Osteoblast (primary cell): ENCODE measurements around the gene DSCAML1. TPM values are rescaled to one million over a fixed set of nuclear protein-coding genes. Genes with fewer than 3 reads are reported as not detected.

Source experiments
- DNase-seq: peaks from one replicate; pipeline ENCODE4 v3.0.0; 2011; ENCODE audit warnings: low spot score, mixed read lengths; ENCODE audit not compliant: insufficient read length; ENCODE audit errors: missing footprints
- H2AFZ ChIP-seq: 2 replicates; pipeline ENCODE4 v1.6.0; 2011; ENCODE audit warnings: mild to moderate bottlenecking, low read length
- H3K27ac ChIP-seq: 2 replicates; pipeline ENCODE4 v1.5.1; 2011; ENCODE audit warnings: mild to moderate bottlenecking, low read depth, low read length, moderate library complexity
- H3K27me3 ChIP-seq: 2 replicates; pipeline ENCODE4 v1.6.0; 2012; ENCODE audit warnings: mild to moderate bottlenecking, control low read depth, inconsistent platforms, low read length, moderate library complexity; ENCODE audit not compliant: insufficient read depth
- H3K36me3 ChIP-seq: 2 replicates; pipeline ENCODE4 v1.5.1; 2011; ENCODE audit warnings: mild to moderate bottlenecking, low read length, control low read depth, moderate library complexity; ENCODE audit not compliant: insufficient read depth
- H3K4me1 ChIP-seq: 2 replicates; pipeline ENCODE4 v1.5.1; 2011; ENCODE audit warnings: mild to moderate bottlenecking, low read length, control low read depth, moderate library complexity; ENCODE audit not compliant: insufficient read depth
- H3K4me2 ChIP-seq: 2 replicates; pipeline ENCODE4 v1.6.0; 2011; ENCODE audit warnings: mild to moderate bottlenecking, low read length; ENCODE audit not compliant: insufficient read depth
- H3K4me3 ChIP-seq: fragments of 200-600 bp; sonication (generic); 3 replicates; pipeline ENCODE4 v1.5.1; 2012; ENCODE audit warnings: mild to moderate bottlenecking, low read length, inconsistent platforms; ENCODE audit not compliant: insufficient read depth
- H3K79me2 ChIP-seq: 2 replicates; pipeline ENCODE4 v1.6.0; 2012; ENCODE audit warnings: mild to moderate bottlenecking, low read length, control low read depth, inconsistent platforms; ENCODE audit not compliant: insufficient read depth
- H3K9me3 ChIP-seq: 2 replicates; pipeline ENCODE4 v1.5.1; 2011; ENCODE audit warnings: low read depth, low read length, control low read depth
- H4K20me1 ChIP-seq: 2 replicates; pipeline ENCODE4 v1.6.0; 2012; ENCODE audit warnings: mild to moderate bottlenecking, low read length, control low read depth; ENCODE audit not compliant: insufficient read depth
- total RNA-seq: library from RNA; depleted of rRNA; stranded (reverse); fragments of >200 nt; gene quantifications from 2 replicates; pipeline ENCODE4 v1.2.3, GENCODE V29; 2012
- TF ChIP-seq, protein P1 (sequence below): IDR thresholded peaks from 2 replicates; pipeline ENCODE4 v1.5.1; 2011; ENCODE audit warnings: mild to moderate bottlenecking, low read depth, low read length, moderate library complexity; ENCODE audit errors: extremely low read depth

DSCAML1 gene
- total RNA-seq, 1 donor: not detected

DNA sequence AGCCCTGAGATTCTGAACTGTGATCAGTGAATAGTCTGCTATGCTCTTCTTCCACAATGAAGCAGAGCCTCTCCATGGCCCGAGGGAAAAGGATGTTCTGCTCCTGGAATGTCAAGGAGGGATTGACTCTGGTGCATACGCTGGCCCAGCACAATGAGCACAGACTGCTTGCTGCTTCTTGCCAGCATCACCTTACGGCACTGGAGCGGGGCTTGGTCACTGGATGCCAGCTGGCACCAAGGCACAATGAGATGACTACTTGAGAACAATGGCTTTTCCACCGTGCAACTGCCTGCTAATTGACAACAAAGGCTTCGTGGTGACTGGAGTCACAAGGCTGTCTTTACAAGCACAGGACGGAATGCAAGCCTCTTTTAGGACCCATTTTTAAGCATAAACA, 139.2 kb downstream of the DSCAML1 start:
- Histone ChIP-seq H3K36me3 (no peaks in the 10 kb centered on the region), H3K4me1 (no peaks in the 10 kb centered on the region), H3K79me2 (no peaks in the 10 kb centered on the region), H3K27me3 (peaks cover 6% of the 10 kb centered on the region), H3K4me3 (no peak overlapping the region), H3K9me3 (no peaks in the 10 kb centered on the region), H2AFZ (no peak overlapping the region), H3K4me2 (no peak overlapping the region), H4K20me1 (no peaks in the 10 kb centered on the region), H3K27ac (no peak overlapping the region)
- DNase-seq: no peak
- TF ChIP-seq, protein P1, sequence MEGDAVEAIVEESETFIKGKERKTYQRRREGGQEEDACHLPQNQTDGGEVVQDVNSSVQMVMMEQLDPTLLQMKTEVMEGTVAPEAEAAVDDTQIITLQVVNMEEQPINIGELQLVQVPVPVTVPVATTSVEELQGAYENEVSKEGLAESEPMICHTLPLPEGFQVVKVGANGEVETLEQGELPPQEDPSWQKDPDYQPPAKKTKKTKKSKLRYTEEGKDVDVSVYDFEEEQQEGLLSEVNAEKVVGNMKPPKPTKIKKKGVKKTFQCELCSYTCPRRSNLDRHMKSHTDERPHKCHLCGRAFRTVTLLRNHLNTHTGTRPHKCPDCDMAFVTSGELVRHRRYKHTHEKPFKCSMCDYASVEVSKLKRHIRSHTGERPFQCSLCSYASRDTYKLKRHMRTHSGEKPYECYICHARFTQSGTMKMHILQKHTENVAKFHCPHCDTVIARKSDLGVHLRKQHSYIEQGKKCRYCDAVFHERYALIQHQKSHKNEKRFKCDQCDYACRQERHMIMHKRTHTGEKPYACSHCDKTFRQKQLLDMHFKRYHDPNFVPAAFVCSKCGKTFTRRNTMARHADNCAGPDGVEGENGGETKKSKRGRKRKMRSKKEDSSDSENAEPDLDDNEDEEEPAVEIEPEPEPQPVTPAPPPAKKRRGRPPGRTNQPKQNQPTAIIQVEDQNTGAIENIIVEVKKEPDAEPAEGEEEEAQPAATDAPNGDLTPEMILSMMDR: no peak

DNA sequence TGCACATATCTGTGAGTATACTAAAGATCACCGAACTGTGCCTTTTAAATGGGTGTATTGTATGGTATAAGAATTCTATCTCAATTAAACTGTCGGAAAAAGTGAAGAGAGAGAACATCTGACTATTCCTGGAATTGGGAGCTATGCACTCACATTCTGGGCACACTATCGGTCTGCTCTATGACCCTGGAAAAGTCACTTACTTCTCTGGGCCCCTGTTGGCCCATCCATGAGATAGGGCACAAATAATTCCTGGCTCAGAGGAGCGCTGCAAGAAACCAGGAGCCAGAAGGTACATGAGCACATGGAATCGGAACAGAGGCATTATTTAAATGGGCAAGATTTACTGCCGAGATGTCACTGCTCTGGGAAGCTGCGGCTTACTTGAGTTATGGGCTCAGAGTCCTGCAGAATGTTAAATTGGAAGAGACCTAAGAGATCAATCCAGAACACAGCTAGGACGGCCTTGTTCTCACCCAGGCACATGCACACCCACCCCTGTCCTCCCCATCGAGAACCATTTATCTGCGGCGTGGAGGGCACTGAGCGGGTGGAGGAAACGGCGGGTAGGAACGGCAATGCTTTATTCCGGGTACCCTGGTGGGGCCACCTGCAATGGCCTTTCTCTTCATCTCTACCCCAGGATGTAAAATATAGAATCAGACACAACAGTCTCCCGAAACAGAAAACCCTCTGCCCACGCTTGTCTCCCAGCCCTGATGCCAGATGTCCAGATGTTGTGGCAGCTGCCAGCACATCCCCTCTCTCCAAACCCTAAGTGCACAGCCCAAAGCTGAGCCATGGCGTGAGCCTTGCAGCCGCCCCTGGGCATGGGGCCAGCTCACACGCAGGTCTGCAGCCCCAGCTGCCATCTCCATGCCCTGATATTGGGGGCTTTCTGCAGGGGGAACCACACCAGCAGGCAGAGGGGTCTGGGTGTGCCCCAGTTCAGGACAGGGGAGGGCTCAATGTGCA, 142.4 kb downstream of the DSCAML1 start:
- Histone ChIP-seq H3K4me2 (no peak overlapping the region), H3K4me1 (no peaks in the 10 kb centered on the region), H4K20me1 (no peaks in the 10 kb centered on the region), H3K27ac (no peak overlapping the region), H3K79me2 (no peaks in the 10 kb centered on the region), H3K36me3 (no peaks in the 10 kb centered on the region), H3K4me3 (no peak overlapping the region), H3K27me3 (peaks cover 6% of the 10 kb centered on the region), H3K9me3 (no peaks in the 10 kb centered on the region), H2AFZ (no peak overlapping the region)
- TF ChIP-seq, protein P1: no peak
- DNase-seq: no peak

GRCh38 chr11:117652521-117652920, 144.5 kb downstream of the DSCAML1 start:
- no peak for DNase-seq
- Histone ChIP-seq H4K20me1 (no peaks in the 10 kb centered on the region), H3K9me3 (no peaks in the 10 kb centered on the region), H3K36me3 (no peaks in the 10 kb centered on the region), H2AFZ (no peak overlapping the region), H3K79me2 (no peaks in the 10 kb centered on the region), H3K27ac (no peak overlapping the region), H3K4me1 (no peaks in the 10 kb centered on the region), H3K4me2 (no peak overlapping the region), H3K27me3 (no peaks in the 10 kb centered on the region), H3K4me3 (no peak overlapping the region)
- TF ChIP-seq, protein P1: no peak

- H3K9me3 ChIP-seq: no peaks in the 10 kb centered on the region
- no peak overlapping the region for H3K27ac ChIP-seq
- no peak overlapping the region for H2AFZ ChIP-seq
- H3K4me3 ChIP-seq: no peak overlapping the region
- no peak overlapping the region for H3K4me2 ChIP-seq
- no peaks in the 10 kb centered on the region for H3K79me2 ChIP-seq
- TF ChIP-seq, protein P1: no peak
- no peaks in the 10 kb centered on the region for H3K4me1 ChIP-seq
- DNase-seq: peak; percentile 77
- H3K27me3 ChIP-seq: no peaks in the 10 kb centered on the region
- H3K36me3 ChIP-seq: no peaks in the 10 kb centered on the region
- H4K20me1 ChIP-seq: no peaks in the 10 kb centered on the region
These were observed 147.5 kb downstream of the DSCAML1 start for GRCh38 chr11:117649296-117650055.
